Lower leg skin (tissue), 4 donors: ENCODE measurements around the gene TSPEAR. TPM values are rescaled to one million over a fixed set of nuclear protein-coding genes. Genes with fewer than 3 reads are reported as not detected.
"Not testable (repeated sequence)": the region's sequence is repeated elsewhere in the genome, so short reads cannot be mapped to it uniquely, and the experiment has no call there.

Experiments
- DNase-seq, 2 donors: peaks; one replicate each; pipeline ENCODE4 v3.0.0-alpha.2; 2019; ENCODE audit warnings: low spot score in 2 of 2
- H3K4me3 ChIP-seq: fragments of 200-600 bp; sonication (generic); 2 replicates; pipeline ENCODE4 v1.5.1; 2017; ENCODE audit warnings: mild to moderate bottlenecking, low read depth; ENCODE audit not compliant: poor library complexity, severe bottlenecking
- CTCF ChIP-seq, 3 donors: fragments of 450-650 bp; IDR thresholded peaks; one replicate each; pipeline ENCODE4 v1.5.1; 2016; ENCODE audit warnings: antibody characterized with exemption in 3 of 3, mild to moderate bottlenecking in 3 of 3, moderate library complexity in 2 of 3
- POLR2A ChIP-seq, 2 donors: fragments of 450-650 bp; IDR thresholded peaks; one replicate each; pipeline ENCODE4 v1.6.1; 2016 to 2017; ENCODE audit warnings: antibody characterized with exemption in 2 of 2, mild to moderate bottlenecking in 1 of 2, moderate library complexity in 1 of 2
- WGBS, 2 donors: methylation state at CpG; one replicate each; pipeline ENCODE4 v1.1.5; 2018; 5-methylcytosine and 5-hydroxymethylcytosine counted together
- intact Hi-C: fragments of 100-400 bp; cut with DNase I; formaldehyde crosslinking; loops from one replicate; pipeline ENCODE4 v1.15.0; 2023; ENCODE audit warnings: low total_unique reads
- total RNA-seq, 4 donors: library from RNA; depleted of rRNA; stranded (reverse); fragments of >200 nt; gene quantifications; one replicate each; pipeline ENCODE4 v1.1.0, GENCODE V29; 2016

The TSPEAR gene
- total RNA-seq, 4 donors from 2014 or later = 0.06 TPM; not detected in 3

DNA sequence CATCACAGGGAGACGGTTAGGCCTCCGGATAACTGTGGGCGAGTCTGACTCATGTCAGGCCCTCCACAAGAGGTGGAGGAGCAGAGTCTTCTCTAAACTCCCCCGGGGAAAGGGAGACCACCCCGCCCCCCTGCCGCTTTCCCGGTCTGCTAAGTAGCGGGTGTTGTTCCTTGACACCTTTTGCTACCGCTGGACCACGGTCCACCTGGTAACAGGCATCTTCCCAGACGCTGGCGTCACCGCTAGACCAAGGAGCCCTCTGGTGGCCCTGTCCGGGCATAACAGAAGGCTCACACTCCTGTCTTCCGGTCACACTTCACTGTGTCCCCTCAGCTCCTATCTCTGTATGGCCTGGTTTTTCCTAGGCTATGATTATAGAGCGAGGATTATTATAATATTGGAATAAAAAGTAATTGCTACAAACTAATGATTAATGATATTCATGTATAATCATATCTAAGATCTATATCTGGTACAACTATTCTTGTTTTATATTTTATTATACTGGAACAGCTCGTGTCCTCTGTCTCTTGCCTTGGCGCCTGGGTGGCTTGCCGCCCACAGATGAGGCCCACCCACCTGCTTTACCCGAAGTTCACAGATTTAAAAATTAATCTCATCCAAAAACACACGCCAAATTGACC lies 231.7 kb downstream of the TSPEAR start:
- WGBS, 2 donors = 38% methylated on average over 21 of the region's 21 CpGs
- DNase-seq, H3K4me3 ChIP-seq, intact Hi-C loops: not testable (repeated sequence)
- TF ChIP-seq CTCF (IDR thresholded peaks at IDR 0.05) = peak in 1 of 3 donors; percentile 20

DNA sequence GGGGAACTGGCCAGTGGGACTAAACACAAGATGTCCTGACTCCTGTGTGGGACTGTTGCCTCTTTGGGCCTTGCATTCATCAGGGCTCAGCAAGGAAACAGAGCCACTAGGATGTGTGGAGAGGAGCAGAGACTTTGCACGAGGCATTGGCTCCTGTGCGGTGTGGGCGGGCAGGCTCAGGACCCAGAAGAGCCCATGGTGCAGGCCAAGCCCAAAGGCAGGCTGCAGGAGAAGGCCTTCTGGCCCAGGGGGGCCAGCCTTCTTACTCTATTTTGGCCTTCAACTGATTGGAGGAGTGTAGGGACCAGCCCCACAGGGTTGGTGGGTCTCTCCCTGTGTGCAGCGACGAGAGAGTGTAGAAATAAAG lies 232.6 kb downstream of the TSPEAR start:
- no peak for DNase-seq
- H3K4me3 ChIP-seq = no peak overlapping the region
- intact Hi-C loops = no loop called here
- 84 to 92% methylated on average over 5 of the region's 5 CpGs for WGBS, 2 donors
- TF ChIP-seq POLR2A (IDR thresholded peaks at IDR 0.05) (no peak), CTCF (IDR thresholded peaks at IDR 0.05) (no peak)

- no peak overlapping the region for H3K4me3 ChIP-seq
- TF ChIP-seq CTCF (IDR thresholded peaks at IDR 0.05) = no peak
- intact Hi-C loops = no loop called here
- 69 to 73% methylated on average over 15 to 16 of the region's 16 CpGs for WGBS, 2 donors
- DNase-seq = no peak
Measured at GRCh38 chr21:44478124-44478800, 233.1 kb downstream of the TSPEAR start.

GRCh38 chr21:44477712-44478111 lies 233.7 kb downstream of the TSPEAR start:
- no peak for DNase-seq
- intact Hi-C loops = no loop called here
- no peak for TF ChIP-seq CTCF (IDR thresholded peaks at IDR 0.05)
- TF ChIP-seq POLR2A (IDR thresholded peaks at IDR 0.05) = no peak
- H3K4me3 ChIP-seq = no peak overlapping the region
- 63 to 80% methylated on average over 6 to 7 of the region's 7 CpGs for WGBS, 2 donors

- no peak for DNase-seq
- H3K4me3 ChIP-seq = no peak overlapping the region
- WGBS, 2 donors = 75 to 85% methylated on average over 6 to 8 of the region's 8 CpGs
- TF ChIP-seq CTCF (IDR thresholded peaks at IDR 0.05) (no peak), POLR2A (IDR thresholded peaks at IDR 0.05) (no peak)
- intact Hi-C loops = no loop called here
Measured at GRCh38 chr21:44477131-44477530, 234.2 kb downstream of the TSPEAR start.
